Measurements from ENCODE around the gene GRID1. TPM values are rescaled to one million over a fixed set of nuclear protein-coding genes. Genes with fewer than 3 reads are reported as not detected.

The GRID1 gene
- total and polyA plus RNA-seq, 10 of the 15 experiments (the other 5 are each of a cell fraction or from before 2014, with no cell fraction given) = 0.04 to 0.62 (median 0.08) TPM; not detected in 5

DNA sequence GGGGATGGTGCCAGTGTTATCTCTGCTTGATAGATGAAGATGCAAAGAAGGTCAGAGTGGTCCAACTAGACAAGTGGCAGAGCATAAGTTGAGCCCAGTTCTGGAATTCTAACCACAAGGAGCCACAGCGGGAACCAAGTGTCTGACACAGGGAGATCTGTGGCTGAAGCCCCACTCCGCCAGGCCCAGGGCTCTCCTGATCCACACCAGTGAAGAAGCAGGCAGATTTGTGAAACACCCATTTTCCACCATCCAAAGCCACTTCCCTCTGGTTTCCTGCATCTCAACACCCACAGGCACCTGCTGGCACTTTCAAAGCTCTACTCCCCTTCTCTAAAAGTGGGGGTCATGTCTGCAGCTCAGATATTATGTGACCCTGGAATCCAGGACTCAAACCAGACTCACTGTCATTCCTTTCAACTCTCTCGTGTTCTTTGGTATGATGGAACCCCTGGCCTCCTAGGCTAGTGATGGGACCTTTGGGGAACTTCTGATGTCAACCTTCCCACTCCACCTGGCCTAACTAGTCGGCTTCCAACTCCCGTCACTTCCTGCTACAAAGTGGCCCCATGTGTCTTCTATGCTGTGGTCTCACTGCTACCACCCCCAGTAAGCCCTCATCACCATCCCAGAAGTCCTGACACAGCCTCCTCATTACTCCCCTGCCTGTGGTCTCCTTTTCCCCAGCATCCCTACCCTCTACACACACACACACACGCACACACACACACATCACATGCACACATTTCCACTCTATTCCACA, 177.6 kb downstream of the GRID1 start (continued):
- TF ChIP-seq ZNF687 (IDR thresholded peaks at IDR 0.05) (no peak), RELA (IDR thresholded peaks at IDR 0.05; ENCODE audit: borderline replicate concordance, partially characterized antibody) (no peak), SMARCA5 (IDR thresholded peaks at IDR 0.05) (no peak)

- no peak overlapping the region for H2AFZ ChIP-seq (ENCODE audit: control insufficient read depth, low read depth, low read length)
- H3K9ac ChIP-seq (ENCODE audit: control insufficient read depth, insufficient read depth, low read length) = no peak overlapping the region
- no peak for TF ChIP-seq MXI1 (IDR thresholded peaks at IDR 0.05; ENCODE audit: low read depth, low read length)
- TF ChIP-seq STAT1 (conservative IDR thresholded peaks at IDR 0.05) = no peak
- TF ChIP-seq SREBF1 (IDR thresholded peaks at IDR 0.05; ENCODE audit: low read length) = no peak
- TF ChIP-seq SIN3A (IDR thresholded peaks at IDR 0.05; ENCODE audit: low read depth, low read length) = no peak
- no peak for TF ChIP-seq SUZ12 (IDR thresholded peaks at IDR 0.05; ENCODE audit: unreplicated experiment)
- no peak for TF ChIP-seq FOXM1 (IDR thresholded peaks at IDR 0.05; ENCODE audit: low read depth, low read length)
- no peak for TF ChIP-seq KLF5 (IDR thresholded peaks at IDR 0.05; ENCODE audit: partially characterized antibody)
- TF ChIP-seq GATAD2B (conservative IDR thresholded peaks at IDR 0.05; ENCODE audit: low read depth) = no peak
- TF ChIP-seq, protein P1, sequence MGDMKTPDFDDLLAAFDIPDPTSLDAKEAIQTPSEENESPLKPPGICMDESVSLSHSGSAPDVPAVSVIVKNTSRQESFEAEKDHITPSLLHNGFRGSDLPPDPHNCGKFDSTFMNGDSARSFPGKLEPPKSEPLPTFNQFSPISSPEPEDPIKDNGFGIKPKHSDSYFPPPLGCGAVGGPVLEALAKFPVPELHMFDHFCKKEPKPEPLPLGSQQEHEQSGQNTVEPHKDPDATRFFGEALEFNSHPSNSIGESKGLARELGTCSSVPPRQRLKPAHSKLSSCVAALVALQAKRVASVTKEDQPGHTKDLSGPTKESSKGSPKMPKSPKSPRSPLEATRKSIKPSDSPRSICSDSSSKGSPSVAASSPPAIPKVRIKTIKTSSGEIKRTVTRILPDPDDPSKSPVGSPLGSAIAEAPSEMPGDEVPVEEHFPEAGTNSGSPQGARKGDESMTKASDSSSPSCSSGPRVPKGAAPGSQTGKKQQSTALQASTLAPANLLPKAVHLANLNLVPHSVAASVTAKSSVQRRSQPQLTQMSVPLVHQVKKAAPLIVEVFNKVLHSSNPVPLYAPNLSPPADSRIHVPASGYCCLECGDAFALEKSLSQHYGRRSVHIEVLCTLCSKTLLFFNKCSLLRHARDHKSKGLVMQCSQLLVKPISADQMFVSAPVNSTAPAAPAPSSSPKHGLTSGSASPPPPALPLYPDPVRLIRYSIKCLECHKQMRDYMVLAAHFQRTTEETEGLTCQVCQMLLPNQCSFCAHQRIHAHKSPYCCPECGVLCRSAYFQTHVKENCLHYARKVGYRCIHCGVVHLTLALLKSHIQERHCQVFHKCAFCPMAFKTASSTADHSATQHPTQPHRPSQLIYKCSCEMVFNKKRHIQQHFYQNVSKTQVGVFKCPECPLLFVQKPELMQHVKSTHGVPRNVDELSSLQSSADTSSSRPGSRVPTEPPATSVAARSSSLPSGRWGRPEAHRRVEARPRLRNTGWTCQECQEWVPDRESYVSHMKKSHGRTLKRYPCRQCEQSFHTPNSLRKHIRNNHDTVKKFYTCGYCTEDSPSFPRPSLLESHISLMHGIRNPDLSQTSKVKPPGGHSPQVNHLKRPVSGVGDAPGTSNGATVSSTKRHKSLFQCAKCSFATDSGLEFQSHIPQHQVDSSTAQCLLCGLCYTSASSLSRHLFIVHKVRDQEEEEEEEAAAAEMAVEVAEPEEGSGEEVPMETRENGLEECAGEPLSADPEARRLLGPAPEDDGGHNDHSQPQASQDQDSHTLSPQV (IDR thresholded peaks at IDR 0.05) = no peak
- TF ChIP-seq, protein P2, sequence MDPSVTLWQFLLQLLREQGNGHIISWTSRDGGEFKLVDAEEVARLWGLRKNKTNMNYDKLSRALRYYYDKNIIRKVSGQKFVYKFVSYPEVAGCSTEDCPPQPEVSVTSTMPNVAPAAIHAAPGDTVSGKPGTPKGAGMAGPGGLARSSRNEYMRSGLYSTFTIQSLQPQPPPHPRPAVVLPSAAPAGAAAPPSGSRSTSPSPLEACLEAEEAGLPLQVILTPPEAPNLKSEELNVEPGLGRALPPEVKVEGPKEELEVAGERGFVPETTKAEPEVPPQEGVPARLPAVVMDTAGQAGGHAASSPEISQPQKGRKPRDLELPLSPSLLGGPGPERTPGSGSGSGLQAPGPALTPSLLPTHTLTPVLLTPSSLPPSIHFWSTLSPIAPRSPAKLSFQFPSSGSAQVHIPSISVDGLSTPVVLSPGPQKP (IDR thresholded peaks at IDR 0.05; ENCODE audit: low read depth, low read length) = no peak
Observed at GRCh38 chr10:86188326-86188725, 178.3 kb downstream of the GRID1 start.

More at GRCh38 chr10:86188326-86188725, 178.3 kb downstream of the GRID1 start:
- in situ Hi-C loops (cut with MboI) (no loop called here), intact Hi-C loops (cut with micrococcal nuclease; ENCODE audit: unreplicated experiment) (no loop called here)
- Histone ChIP-seq H3K4me1 (ENCODE audit: control insufficient read depth, insufficient read depth, low read length) (no peaks in the 10 kb centered on the region), H3K27ac (ENCODE audit: control insufficient read depth, insufficient read depth) (no peak overlapping the region), H3K4me3 (no peak overlapping the region), H3K27me3 (replicated peaks in 1 of 2; ENCODE audit: control insufficient read depth in 2 of 2, insufficient read depth in 2 of 2, low read length in 1 of 2) (peaks cover 0 to 2% of the 10 kb centered on the region in 2 experiments; a peak in 1 of 4 replicates), H4K20me1 (ENCODE audit: control insufficient read depth, insufficient read depth) (no peaks in the 10 kb centered on the region), H3K36me3 (ENCODE audit: control insufficient read depth in 2 of 2, insufficient read depth in 2 of 2, low read length in 1 of 2) (no peaks in the 10 kb centered on the region), H3K9me3 (replicated peaks; ENCODE audit: control insufficient read depth, insufficient read depth, low read length) (no peaks in the 10 kb centered on the region), H3K4me2 (ENCODE audit: control insufficient read depth, insufficient read depth) (no peak overlapping the region), H3K79me2 (ENCODE audit: control insufficient read depth, insufficient read depth, low read length) (no peaks in the 10 kb centered on the region)
- ChIA-PET CTCF (no interaction called here), SMC1A (ENCODE audit: uncharacterized antibody, unreplicated experiment) (no interaction called here), POLR2A (no interaction called here), RAD21 (ENCODE audit: unreplicated experiment) (no interaction called here)
- WGBS (ENCODE audit: insufficient coverage, insufficient replicate concordance, low lambda C conversion rate, missing lambda C conversion rate) = 4% methylated on average over 3 of the region's 3 CpGs
- DNase-seq (ENCODE audit: low read depth, low spot score) = no peak
- no TSS peak for BruUV-seq (replicated peaks)
- no peak for FAIRE-seq
- no peak for ATAC-seq
